Pancreas (tissue), 10 donors: ENCODE measurements around the gene LBHD2. TPM values are rescaled to one million over a fixed set of nuclear protein-coding genes. Genes with fewer than 3 reads are reported as not detected.
A peak's percentile ranks its signal among the peaks of the same experiment; 100 is the strongest.

Experiments
- ATAC-seq, 4 donors: fragments of 200-7000 bp; cut with Tn5 transposase; one replicate each; pipeline versions ENCODE4 v1.8.0 to v1.9.1; 2020; ENCODE audit warnings: mild to moderate bottlenecking in 4 of 4, moderate library complexity in 4 of 4
- DNase-seq, 6 donors: peaks; one replicate each; pipeline ENCODE4 v3.0.0-alpha.2; 2020
- FAIRE-seq: peaks from 2 replicates; lab custom pipeline; 2012; peaks lifted over from hg19 to GRCh38; lab: Jason Lieb, UNC
- H3K27ac ChIP-seq, 4 donors: fragments of 200-600 bp; sonication (generic); 1 replicate in 3 of 4; 2 replicates in 1 of 4; pipeline versions ENCODE4 v1.5.0 to v1.8.0; 2020
- H3K27me3 ChIP-seq, 4 donors: fragments of 200-600 bp; one replicate each; pipeline ENCODE4 v1.8.0; 2021
- H3K36me3 ChIP-seq, 3 donors: fragments of 200-600 bp; sonication (generic) in 1 of 3; one replicate each; pipeline versions ENCODE4 v1.5.0 to v1.8.0; 2020 to 2021
- H3K4me1 ChIP-seq, 3 donors: fragments of 200-600 bp; one replicate each; pipeline ENCODE4 v1.8.0; 2021
- H3K4me3 ChIP-seq, 4 donors: fragments of 200-600 bp; sonication (generic) in 2 of 4; one replicate each; pipeline versions ENCODE4 v1.5.0 to v1.8.0; 2020 to 2021
- H3K9me3 ChIP-seq, 4 donors: fragments of 200-600 bp; one replicate each; pipeline ENCODE4 v1.8.0; 2021
- CTCF ChIP-seq, 4 donors: fragments of 200-600 bp; sonication (generic) in 3 of 4; IDR thresholded peaks; one replicate each; pipeline versions ENCODE4 v1.5.0 to v1.8.0; 2021; ENCODE audit warnings: antibody characterized with exemption in 4 of 4
- WGBS, 2 donors: extraction: QIAGEN DNeasy Blood & Tissue Kit; methylation state at CpG; one replicate each; pipeline ENCODE4 v1.1.7; 2013; 5-methylcytosine and 5-hydroxymethylcytosine counted together
- intact Hi-C, 3 donors: fragments of 100-400 bp; cut with DNase I; formaldehyde crosslinking; loops; one replicate each; pipeline versions ENCODE4 v1.11.1 to v1.14.2; 2022
- polyA plus RNA-seq, 2 donors: library from polyadenylated mRNA; stranded (reverse); fragments of 200-250 nt; gene quantifications; one replicate each; pipeline ENCODE4 v1.2.3, GENCODE V29; 2013
- total RNA-seq, 6 donors: library from RNA; stranded (reverse); fragmentation: NEBNext Ultra II Directional in 4 of 6; extraction: Animal tissue kit (Norgen Biotek cat#: 25700) in 4 of 6; gene quantifications; one replicate each; pipeline versions ENCODE4 v1.2.1 to v1.2.4, GENCODE V29; 2021 to 2023
- donor health status: healthy with polysubstance abuse.
- donor health status: DM: no; HTN: no; CAD: no; lungs with moderate emphysema.
- donor health status: DM: no; HTN: no; CAD: no.
- donor health status: control.
- donor health status: control.
- donor health status: Bipolar disorder and iron deficiency.
- donor health status: DM: yes; HTN: yes; CAD: no.
- donor health status: DM: no; HTN: no; CAD: no.
- donor health status: DM: no; HTN: no; CAD: no.
- donor health status: DM: yes; HTN: yes; CAD: no.

The LBHD2 gene
- total and polyA plus RNA-seq, 8 donors: not detected

GRCh38 chr14:103094406-103095209 lies 10.6 kb downstream of the LBHD2 start, which contains the start of gene EXOC3L4:
TSS of gene EXOC3L4 (plus strand) at chr14:103094725. CDS start at chr14:103100220, 5,495 bp downstream.
- peaks cover 9 to 10% (median 9%) of the 10 kb centered on the region in 3 donors for H3K4me1 ChIP-seq
- ATAC-seq (peak in 1 of 4 donors; percentile 12), FAIRE-seq (no peak), DNase-seq (peak in 2 of 6 donors; percentile 15 to 38)
- no peak for TF ChIP-seq CTCF (IDR thresholded peaks at IDR 0.05)
- no peak within 1 kb of the TSS for H3K4me3 ChIP-seq
- H3K27me3 ChIP-seq: no peaks in the 10 kb centered on the region
- intact Hi-C loops: no loop called here
- no peaks in the 10 kb centered on the region for H3K9me3 ChIP-seq
- WGBS, 2 donors: 79% methylated on average over 23 of the region's 23 CpGs
- no peaks in the 10 kb centered on the region for H3K36me3 ChIP-seq
- peak within 1 kb of the TSS in 3 of 4 donors; percentile 3 to 50 (median 22) for H3K27ac ChIP-seq

GRCh38 chr14:103095210-103095778 lies 11.3 kb downstream of the LBHD2 start:
- intact Hi-C loops: no loop called here
- no peak for FAIRE-seq
- Histone ChIP-seq H3K4me1 (peaks cover 11 to 13% (median 12%) of the 10 kb centered on the region in 3 donors), H3K36me3 (no peaks in the 10 kb centered on the region), H3K27ac (peak overlapping the region in 1 of 4 donors; percentile 22), H3K27me3 (no peaks in the 10 kb centered on the region), H3K4me3 (no peak overlapping the region), H3K9me3 (no peaks in the 10 kb centered on the region)
- DNase-seq: peak in 2 of 6 donors; percentile 22 to 40
- ATAC-seq: no peak
- WGBS, 2 donors: 93 to 94% methylated on average over 11 of the region's 11 CpGs
- no peak for TF ChIP-seq CTCF (IDR thresholded peaks at IDR 0.05)

GRCh38 chr14:103096387-103096786 lies 12.4 kb downstream of the LBHD2 start:
- Histone ChIP-seq H3K4me3 (no peak overlapping the region), H3K36me3 (no peaks in the 10 kb centered on the region), H3K4me1 (peaks cover 11 to 13% (median 12%) of the 10 kb centered on the region in 3 donors), H3K27ac (no peak overlapping the region), H3K9me3 (no peaks in the 10 kb centered on the region), H3K27me3 (no peaks in the 10 kb centered on the region)
- 81 to 92% methylated on average over 4 of the region's 4 CpGs for WGBS, 2 donors
- TF ChIP-seq CTCF (IDR thresholded peaks at IDR 0.05): no peak
- DNase-seq (no peak), ATAC-seq (no peak), FAIRE-seq (no peak)
- intact Hi-C loops: no loop called here

GRCh38 chr14:103097244-103097993 lies 13.4 kb downstream of the LBHD2 start:
- no peak for TF ChIP-seq CTCF (IDR thresholded peaks at IDR 0.05)
- intact Hi-C loops: no loop called here
- 85 to 91% methylated on average over 26 of the region's 26 CpGs for WGBS, 2 donors
- DNase-seq: peak in 3 of 6 donors; percentile 20 to 66 (median 43)
- no peak for ATAC-seq
- Histone ChIP-seq H3K9me3 (no peaks in the 10 kb centered on the region), H3K36me3 (no peaks in the 10 kb centered on the region), H3K4me1 (peaks cover 11 to 13% (median 12%) of the 10 kb centered on the region in 3 donors), H3K27me3 (no peaks in the 10 kb centered on the region), H3K27ac (no peak overlapping the region), H3K4me3 (no peak overlapping the region)
- FAIRE-seq: no peak
